Left renal cortex interstitium (tissue), 4 donors: ENCODE data around the gene ARHGEF4. TPM values are rescaled to one million over a fixed set of nuclear protein-coding genes. Genes with fewer than 3 reads are reported as not detected.
"Not testable (repeated sequence)": the region's sequence is repeated elsewhere in the genome, so short reads cannot be mapped to it uniquely, and the experiment has no call there.

Source experiments
- DNase-seq, 4 donors: peaks; one replicate each; pipeline ENCODE4 v3.0.0-alpha.2; 2013; ENCODE audit warnings: low read depth in 4 of 4, low spot score in 2 of 4, missing footprints in 1 of 4
- polyA plus RNA-seq, 4 donors: library from polyadenylated mRNA; unstranded; fragments of 120-200 nt; gene quantifications; one replicate each; pipeline ENCODE4 v1.2.1, GENCODE V29; 2013; ENCODE audit not compliant: insufficient read length in 4 of 4

ARHGEF4 gene
- polyA plus RNA-seq, 4 donors, result 5.6 to 9.0 (median 7.9) TPM

DNA sequence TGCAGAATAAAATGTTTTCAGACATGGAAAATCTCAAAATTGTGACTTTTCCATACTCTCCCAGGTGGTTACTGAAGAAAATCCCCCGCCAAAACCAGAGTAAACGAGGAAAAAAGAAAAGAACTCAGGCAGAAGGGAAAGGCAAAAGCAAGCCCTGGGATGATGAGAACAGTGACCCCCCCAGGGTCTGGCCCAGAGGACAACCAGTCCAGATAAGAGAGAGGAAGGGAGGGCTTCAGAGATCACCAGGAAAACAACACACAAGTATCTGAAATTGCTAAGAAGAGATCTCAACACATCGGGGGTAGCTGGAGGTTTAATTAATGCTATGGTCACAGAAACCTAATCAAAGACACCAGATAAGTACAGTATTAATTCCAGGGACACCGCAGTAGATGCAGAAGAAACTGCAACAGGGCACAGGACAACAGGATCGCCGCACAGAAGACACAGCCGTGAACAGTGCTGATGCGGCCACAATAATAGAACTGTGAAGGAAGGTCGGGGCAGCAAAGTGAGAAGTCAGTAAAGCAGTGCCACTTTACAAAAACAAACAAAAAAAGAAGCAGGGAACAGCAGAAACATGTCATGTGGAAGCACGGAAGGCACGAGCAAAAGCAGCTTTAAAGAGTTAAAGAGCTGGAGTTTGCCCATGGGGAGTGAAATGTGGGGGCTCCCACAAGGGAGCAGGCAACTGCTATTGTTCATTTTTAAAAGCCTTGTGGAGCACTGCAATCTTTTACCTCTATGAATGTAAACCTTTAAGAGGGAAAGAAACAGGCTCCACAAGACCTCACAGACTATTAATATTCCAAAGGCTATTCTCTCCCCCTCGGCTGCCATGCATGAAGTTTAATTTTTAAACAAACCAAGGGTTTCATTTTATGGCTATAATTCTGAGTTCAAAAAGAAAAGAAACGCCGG lies 228.1 kb downstream of the ARHGEF4 start:
- DNase-seq, result no peak

DNA sequence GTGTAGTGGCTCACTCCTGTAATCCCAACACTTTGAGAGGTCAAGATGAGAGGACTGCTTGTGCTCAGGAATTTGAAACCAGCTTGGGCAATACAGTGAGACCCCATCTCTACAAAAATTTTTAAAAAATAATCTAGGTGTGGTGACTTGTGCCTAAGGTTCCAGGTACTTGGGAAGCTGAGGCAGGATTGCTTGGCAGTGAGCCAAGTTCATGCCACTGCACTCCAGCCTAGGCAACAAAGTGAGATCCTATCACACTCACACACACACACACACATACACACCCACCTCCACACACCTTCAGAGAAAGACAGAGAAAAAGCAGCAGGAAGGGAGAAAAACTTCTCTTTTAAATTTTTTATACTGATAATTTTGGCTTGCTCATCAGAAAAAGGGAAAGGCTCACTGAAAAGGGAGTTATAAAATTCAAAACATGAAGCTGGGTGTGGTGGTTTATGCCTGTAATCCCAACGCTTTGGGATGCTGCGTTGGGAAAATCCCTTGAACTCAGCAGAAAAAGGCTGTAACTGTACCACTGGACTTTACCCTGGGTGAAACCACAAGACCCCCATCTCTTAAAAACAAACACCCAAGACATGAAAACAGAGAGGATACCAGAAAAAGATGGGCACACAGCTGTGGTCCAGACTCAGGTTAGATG lies 230.9 kb downstream of the ARHGEF4 start:
- no peak for DNase-seq

DNA sequence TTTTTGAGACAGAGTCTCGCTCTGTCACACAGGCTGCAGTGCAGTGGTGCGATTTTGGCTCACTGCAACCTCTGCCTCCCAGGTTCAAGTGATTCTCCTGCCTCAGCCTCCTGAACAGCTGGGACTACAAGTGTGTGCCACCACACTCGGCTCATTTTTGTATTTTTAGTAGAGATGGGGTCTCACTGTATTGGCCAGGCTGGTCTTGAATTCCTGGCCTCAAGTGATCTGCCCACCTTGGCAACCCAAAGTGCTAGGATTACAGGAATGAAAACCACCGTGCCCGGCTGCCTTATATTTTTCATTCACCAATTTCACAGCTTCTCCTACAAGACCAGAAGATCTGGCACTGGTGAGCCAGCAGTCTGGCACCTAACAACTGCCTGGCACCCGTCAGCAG lies 231.5 kb downstream of the ARHGEF4 start:
- DNase-seq, result not testable (repeated sequence)

DNA sequence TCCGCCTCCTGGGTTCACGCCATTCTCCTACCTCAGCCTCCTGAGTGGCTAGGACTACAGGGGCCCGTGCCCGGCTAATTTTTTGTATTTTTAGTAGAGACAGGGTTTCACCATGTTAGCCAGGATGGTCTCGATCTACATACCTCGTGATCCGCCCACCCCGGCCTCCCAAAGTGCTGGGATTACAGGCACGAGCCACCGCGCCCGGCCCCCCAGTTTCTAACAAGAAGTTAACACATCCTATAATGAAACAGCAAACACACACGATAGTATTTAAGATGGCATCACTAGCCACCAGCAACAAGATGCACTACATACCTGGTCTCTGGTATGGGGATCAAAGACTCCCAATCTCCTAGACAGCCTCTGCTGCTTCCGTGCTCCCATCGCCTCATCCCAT lies 238.9 kb downstream of the ARHGEF4 start:
- not testable (repeated sequence) for DNase-seq

DNA sequence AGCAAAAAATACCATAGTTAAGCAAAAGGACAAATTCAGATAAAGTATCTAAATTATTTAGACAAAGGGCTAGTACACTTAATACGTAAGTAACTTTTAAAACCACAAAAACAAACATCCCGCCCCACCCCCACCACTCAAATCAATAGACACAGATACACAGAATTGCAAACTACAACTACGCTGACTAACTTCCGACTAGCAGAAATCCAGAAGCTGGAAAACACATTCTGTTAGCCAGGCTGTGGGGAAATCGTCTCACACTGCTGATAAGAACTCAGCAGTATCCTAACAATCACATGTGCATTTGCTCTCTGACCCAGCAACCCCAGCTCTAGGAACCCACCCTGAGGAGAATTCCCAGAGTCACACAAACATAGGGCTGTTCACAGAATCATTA lies 240.0 kb downstream of the ARHGEF4 start:
- no peak for DNase-seq

DNA sequence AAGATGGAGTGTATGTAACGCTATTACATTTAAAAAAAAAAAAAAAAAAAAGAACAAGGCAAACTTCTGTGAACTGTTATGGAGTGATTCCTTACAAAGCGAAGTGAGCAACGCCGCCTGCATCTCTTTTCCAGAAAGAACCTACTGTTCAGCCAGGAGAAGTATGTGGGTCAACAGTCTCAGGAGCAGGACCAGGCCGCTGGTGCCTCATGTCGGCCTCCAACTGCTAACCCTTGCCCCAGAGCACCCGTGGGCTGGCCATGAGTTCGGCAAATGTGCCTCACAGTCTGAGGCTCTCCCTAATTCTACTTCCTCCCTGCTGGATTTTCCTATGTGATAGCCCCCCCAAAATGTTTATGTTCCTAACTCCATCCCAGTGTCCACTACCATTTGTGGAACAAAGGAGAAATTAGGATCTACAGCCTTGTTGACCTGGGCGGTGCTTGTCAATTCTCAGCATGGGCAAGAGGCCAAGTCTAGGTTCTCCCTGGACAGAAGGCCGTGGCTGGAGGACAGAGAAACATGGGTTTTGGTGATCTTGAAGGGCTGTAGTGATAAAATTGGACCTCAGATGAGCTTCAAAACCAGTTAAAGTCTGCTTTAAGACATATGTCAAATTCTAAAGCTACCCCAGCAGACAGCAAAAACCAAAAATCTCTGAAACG lies 240.6 kb downstream of the ARHGEF4 start:
- DNase-seq, result no peak

DNA sequence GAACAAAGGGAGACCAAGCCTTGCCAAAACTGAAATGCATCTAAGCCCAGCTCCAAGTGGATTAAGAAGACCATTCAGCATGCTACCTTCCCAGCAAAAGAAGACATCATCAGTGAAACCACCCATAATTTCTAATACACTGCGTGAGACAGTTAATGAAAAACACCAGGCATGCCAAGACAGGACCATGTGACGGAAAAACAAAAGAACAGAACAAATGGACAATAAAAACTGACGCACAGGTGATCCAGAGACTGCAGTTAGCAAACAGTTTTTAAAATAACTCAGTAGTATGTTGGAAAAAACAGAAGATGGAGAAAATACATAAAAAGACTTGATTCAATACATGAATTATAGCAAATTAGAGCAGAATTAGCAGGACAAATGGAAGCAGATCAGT lies 241.3 kb downstream of the ARHGEF4 start:
- no peak for DNase-seq

DNA sequence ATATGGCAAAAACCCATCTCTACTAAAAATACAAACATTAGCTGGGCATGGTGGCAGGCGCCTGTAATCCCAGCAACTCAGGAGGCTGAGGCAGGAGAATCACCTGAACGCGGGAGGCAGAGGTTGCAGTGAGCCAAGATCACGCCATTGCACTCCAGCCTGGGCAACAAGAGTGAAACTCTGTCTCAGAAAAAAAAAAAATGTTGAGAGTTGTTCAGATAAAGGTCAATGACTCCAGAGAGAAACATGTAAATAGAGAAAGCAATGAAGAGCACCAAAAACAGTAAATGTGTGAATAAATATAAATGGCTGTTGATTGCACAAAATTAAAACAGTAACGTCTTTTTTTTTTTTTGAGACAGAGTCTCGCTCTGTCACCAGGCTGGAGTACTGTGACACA lies 243.2 kb downstream of the ARHGEF4 start:
- DNase-seq, result not testable (repeated sequence)

DNA sequence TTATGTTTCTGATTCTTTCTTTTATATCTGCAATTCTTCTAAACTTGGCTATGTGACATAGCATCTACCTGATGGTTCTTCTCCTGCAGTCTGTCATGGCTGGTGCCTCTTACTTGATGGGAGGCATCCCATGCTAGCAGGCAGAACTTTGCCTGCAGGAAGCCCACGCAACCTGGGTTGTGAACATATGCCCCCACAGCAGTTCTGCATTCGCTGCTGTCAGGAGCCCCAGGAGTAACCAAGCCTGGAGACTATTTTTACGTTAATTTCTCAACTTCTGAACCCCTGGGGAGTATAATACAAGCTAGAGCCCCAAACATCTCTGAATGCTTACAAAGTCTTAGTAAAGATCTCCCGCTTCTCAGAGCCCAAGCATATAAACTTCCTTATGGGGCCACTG lies 244.5 kb downstream of the ARHGEF4 start:
- no peak for DNase-seq

DNA sequence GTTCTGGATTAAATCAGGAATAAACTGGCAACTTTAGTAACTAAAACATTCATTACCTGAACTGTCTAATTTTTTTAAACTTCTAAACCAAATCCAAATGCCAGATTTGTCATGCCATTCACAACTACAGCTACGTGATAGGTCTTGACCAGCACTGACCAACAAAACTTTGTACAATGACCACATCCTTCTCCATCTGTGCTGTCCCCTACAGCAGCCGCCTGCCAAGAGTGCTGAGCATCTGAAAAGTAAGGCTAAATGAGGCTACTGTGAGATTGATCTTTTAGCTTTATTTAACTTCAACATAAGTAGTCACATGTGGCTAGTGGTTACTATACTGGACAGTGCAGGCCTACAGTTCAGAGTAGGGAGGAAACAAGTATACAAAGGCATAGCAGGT lies 248.9 kb downstream of the ARHGEF4 start:
- no peak for DNase-seq

DNA sequence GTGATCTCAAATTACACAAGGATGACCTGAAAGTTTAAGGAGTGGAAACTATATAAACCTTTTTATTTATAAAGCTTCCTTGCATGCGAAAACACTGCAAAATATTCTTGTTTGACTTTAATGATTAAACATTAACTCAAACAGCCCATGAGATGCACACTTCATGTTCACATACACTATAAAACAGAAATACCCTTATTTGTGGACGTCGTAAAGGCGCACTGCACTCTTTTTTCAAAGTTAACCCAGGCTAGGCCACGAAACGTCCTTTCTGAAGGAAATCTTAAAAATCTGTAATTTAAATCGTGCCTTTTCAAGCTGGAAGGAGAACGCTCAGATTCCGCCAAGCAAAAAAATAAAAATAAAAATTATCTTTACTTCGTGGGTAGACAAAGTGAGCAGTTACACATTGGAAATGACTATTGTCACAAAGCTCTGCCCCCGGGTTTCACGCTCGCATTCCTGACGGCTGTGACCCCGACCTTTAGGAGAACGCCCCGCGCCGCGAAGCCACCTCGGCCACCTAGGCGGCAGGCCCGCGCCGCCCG lies 255.8 kb downstream of the ARHGEF4 start:
- DNase-seq, result peak in 2 of 4 donors; percentile 17 to 24

DNA sequence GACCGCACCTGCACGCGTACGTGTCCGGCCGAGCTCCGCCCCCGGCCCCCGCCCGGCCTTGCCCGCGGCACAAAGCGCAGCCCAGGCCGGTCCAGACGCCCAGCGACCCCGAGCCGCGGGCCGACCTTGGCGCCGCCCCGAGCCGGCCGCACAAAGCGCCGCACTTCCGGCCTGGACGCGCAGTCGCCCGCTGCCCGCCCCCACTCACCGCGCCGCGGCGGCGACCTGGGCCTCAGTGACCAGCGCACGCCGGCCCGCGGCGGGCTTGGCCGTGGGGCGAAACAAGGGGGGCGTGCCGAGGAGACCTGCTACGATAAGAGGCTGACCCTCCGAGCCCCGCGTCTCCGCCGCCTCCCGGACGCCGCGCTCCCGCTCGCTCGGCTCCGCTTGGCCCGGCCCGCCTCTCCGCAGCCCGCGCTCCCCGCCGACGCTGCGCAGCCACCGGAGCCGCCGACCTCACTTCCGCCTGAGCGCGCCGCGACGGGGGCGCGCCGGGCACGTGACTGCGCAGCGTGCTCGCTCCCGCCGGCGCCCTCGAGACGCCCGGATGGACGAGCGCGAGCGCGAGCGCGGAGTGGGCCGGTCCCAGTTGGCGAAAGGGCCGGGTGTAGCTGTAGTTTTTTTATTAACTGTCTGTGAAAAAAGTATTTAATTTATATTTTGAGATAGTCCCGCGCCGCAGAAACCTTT lies 256.4 kb downstream of the ARHGEF4 start, which contains the start of gene FAM168B:
TSS of gene FAM168B (minus strand) at position 455 of the 690 bp plus-strand sequence. CDS start 10,814 bp downstream, outside the sequence.
- peak in 3 of 4 donors; percentile 78 to 89 (median 80) for DNase-seq

DNA sequence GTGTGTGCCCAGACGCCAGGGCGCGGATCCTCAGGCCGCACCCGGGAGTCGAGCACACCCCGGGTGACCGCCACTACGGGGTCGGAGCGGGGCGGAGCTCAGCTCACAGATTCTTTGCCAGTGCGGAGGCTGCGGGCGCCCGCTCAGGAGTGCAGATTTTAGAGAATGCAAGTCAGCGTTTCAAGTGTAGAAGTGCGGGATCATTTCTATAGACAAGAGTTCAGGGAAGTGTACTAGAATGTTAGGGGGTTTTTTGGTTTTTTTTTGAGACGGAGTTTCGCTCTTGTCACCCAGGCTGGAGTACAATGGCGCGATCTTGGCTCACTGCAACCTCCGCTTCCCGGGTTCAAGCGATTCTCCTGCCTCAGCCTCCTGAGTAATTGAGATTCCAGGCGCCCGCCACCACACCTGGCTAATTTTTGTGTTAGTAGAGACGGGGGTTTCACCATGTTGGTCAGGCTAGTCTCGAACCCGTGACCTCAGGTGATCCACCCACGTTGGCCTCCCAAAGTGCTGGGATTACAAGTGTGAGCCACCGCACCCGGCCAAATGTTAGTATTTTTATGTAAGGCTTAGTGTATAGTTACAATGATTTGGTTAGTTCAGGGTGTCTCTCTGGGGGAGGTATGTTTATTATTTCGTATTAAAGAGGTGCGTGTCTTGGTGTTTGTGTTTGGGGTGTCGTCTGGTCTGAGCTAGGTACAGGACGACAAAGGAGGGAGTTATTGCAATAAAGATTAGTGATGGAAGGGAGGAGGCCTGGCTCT lies 257.2 kb downstream of the ARHGEF4 start:
- no peak for DNase-seq

DNA sequence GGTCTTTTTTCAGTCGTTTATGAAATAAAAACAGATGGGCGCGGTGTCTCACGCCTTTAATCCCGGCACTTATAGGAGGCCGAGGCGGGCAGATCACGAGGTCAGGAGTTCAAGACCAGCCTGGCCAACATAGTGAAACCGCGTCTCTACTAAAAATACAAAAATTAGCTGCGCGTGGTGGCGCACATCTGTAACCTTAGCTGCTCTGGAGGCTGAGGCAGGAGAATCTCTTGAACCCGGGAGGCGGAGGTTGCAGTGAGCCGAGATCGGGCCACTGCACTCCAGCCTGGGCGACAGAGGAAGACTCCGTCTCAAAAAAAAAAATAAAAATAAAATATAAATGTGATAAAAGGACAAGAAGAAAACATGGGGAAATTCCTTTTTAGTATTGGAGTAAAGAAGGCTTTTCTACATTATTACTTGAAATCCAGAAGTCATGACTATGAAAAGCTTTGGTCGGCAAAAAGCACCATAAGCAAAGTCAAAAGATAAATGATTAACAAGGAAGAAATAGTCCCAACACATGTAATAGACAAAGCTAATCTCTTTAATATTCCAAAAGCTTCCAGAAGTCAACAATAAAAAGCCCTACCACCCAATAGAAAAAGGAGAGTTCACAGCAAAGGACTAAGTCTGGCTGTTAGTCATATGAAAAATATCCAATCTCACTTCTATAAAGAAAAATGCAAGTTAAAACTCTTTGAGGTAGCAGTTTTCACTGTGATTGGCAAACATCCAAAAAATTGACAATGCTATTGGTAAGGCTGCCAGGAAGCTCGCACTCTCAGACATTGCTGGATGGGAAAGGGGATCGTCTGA lies 258.0 kb downstream of the ARHGEF4 start:
- DNase-seq, result no peak

Other genes starting within 250 kb of the ARHGEF4 start
- gene CFC1, start 237.3 kb upstream of the ARHGEF4 start, polyA plus RNA-seq, result not detected
- gene POTEJ, start 225.5 kb upstream of the ARHGEF4 start, polyA plus RNA-seq, result under 1 TPM in 2 of 4 donors, not detected in 2; 0.06 to 0.08 TPM
- gene GPR148, start 107.8 kb upstream of the ARHGEF4 start, polyA plus RNA-seq, result not detected
- gene AMER3, start 81.4 kb upstream of the ARHGEF4 start, polyA plus RNA-seq, result under 1 TPM; 0.03 to 0.07 (median 0.03) TPM